SH-SY5Y (cell line): ENCODE measurements around the gene HIBCH.

Experiments
- GATA2 ChIP-seq: IDR thresholded peaks from 2 replicates; pipeline ENCODE4 v1.6.1; 2011; ENCODE audit warnings: mild to moderate bottlenecking, low read depth, low read length
- GATA3 ChIP-seq: IDR thresholded peaks from 2 replicates; pipeline ENCODE4 v1.6.1; 2011; ENCODE audit warnings: low read depth, mild to moderate bottlenecking, low read length, moderate library complexity

DNA sequence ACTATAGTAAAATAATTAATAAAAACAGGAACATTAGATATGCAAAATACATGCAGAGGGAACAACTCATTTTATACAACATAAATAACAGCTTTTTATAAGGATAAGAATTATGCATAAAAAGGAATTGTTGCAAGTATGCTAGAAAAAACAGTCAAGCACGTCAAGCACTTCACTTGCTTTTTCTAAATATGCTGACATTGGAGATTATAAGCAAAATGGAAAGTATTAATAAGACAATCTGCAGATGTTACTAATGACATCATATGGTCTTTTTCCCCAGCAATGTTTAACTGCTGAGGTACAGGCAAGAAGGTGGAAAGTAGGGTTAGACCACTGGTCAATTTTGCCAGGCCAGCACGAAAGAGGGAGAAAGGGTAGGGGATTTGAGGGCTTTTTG, 111.7 kb downstream of the HIBCH start:
- TF ChIP-seq GATA2 (no peak), GATA3 (no peak)
